Astrocyte (in vitro differentiated cells and primary cell): ENCODE measurements around the gene RGS17. TPM values are rescaled to one million over a fixed set of nuclear protein-coding genes. Genes with fewer than 3 reads are reported as not detected.

Source experiments
- DNase-seq: peaks from one replicate; pipeline ENCODE4 v3.0.0-alpha.2; 2010; ENCODE audit warnings: low read depth
- FAIRE-seq: peaks from 2 replicates; lab custom pipeline; 2011; peaks lifted over from hg19 to GRCh38; lab: Jason Lieb, UNC
- H2AFZ ChIP-seq: 2 replicates; pipeline ENCODE4 v1.6.0; 2012; ENCODE audit warnings: low read depth, low read length, inconsistent platforms
- H3K27ac ChIP-seq: 2 replicates; pipeline ENCODE4 v1.5.1; 2011; ENCODE audit warnings: low read depth, low read length, inconsistent platforms
- H3K27me3 ChIP-seq: 2 replicates; pipeline ENCODE4 v1.6.0; 2011; ENCODE audit warnings: low read length, inconsistent platforms; ENCODE audit not compliant: insufficient read depth
- H3K36me3 ChIP-seq: 2 replicates; pipeline ENCODE4 v1.5.1; 2011; ENCODE audit warnings: low read length, inconsistent platforms; ENCODE audit not compliant: insufficient read depth
- H3K4me1 ChIP-seq: 2 replicates; pipeline ENCODE4 v1.5.1; 2011; ENCODE audit warnings: low read length, inconsistent platforms; ENCODE audit not compliant: insufficient read depth
- H3K4me2 ChIP-seq: 2 replicates; pipeline ENCODE4 v1.6.0; 2012; ENCODE audit warnings: low read length, inconsistent platforms
- H3K4me3 ChIP-seq: 2 replicates; pipeline ENCODE4 v1.5.1; 2011; ENCODE audit warnings: low read depth, mild to moderate bottlenecking, low read length, inconsistent platforms; ENCODE audit not compliant: insufficient read depth
- H3K79me2 ChIP-seq: 2 replicates; pipeline ENCODE4 v1.6.0; 2012; ENCODE audit warnings: mild to moderate bottlenecking, low read length, inconsistent platforms; ENCODE audit not compliant: insufficient read depth
- H3K9ac ChIP-seq: 2 replicates; pipeline ENCODE4 v1.6.0; 2012; ENCODE audit warnings: mild to moderate bottlenecking, low read length, inconsistent platforms
- H3K9me3 ChIP-seq: 2 replicates; pipeline ENCODE4 v1.5.1; 2012; ENCODE audit warnings: low read depth, mild to moderate bottlenecking, low read length, inconsistent platforms; ENCODE audit not compliant: insufficient read depth
- H4K20me1 ChIP-seq: 2 replicates; pipeline ENCODE4 v1.6.0; 2012; ENCODE audit warnings: low read length, inconsistent platforms; ENCODE audit not compliant: insufficient read depth
- H3K27ac Mint-ChIP-seq: one replicate; pipeline ENCODE4 v1.8.0; 2021; ENCODE audit warnings: mild to moderate bottlenecking, mixed read lengths; ENCODE audit not compliant: unreplicated experiment
- H3K27me3 Mint-ChIP-seq: one replicate; pipeline ENCODE4 v1.8.0; 2021; ENCODE audit warnings: low read depth, mixed read lengths; ENCODE audit not compliant: unreplicated experiment
- H3K36me3 Mint-ChIP-seq: one replicate; pipeline ENCODE4 v1.8.0; 2021; ENCODE audit warnings: low read depth, mixed read lengths; ENCODE audit not compliant: unreplicated experiment
- H3K4me1 Mint-ChIP-seq: one replicate; pipeline ENCODE4 v1.8.0; 2021; ENCODE audit warnings: low read depth, mixed read lengths; ENCODE audit not compliant: unreplicated experiment
- H3K4me3 Mint-ChIP-seq: one replicate; pipeline ENCODE4 v1.8.0; 2021; ENCODE audit warnings: mild to moderate bottlenecking, moderate library complexity, mixed read lengths; ENCODE audit not compliant: unreplicated experiment
- H3K9me3 Mint-ChIP-seq: one replicate; pipeline ENCODE4 v1.8.0; 2021; ENCODE audit warnings: mild to moderate bottlenecking, mixed read lengths; ENCODE audit not compliant: unreplicated experiment
- CTCF ChIP-seq: IDR thresholded peaks from 2 replicates; pipeline ENCODE4 v1.5.1; 2011; ENCODE audit warnings: low read depth, mild to moderate bottlenecking, inconsistent platforms, low read length, moderate library complexity; ENCODE audit not compliant: insufficient read depth
- EZH2 ChIP-seq: IDR thresholded peaks from 2 replicates; pipeline ENCODE4 v1.6.1; 2012; ENCODE audit warnings: mild to moderate bottlenecking, low read length, inconsistent platforms; ENCODE audit not compliant: insufficient read depth
- total RNA-seq: library from RNA; stranded (reverse); gene quantifications from 2 replicates; pipeline ENCODE4 v1.2.1, GENCODE V29; 2021

Gene RGS17
- total RNA-seq, 1 donor from 2014 or later: 3.4 TPM

GRCh38 chr6:153096031-153096430 lies 35.1 kb downstream of the RGS17 start:
- Mint-ChIP-seq H3K4me1 (peaks cover 21% of the 10 kb centered on the region), H3K27me3 (no peaks in the 10 kb centered on the region), H3K9me3 (no peaks in the 10 kb centered on the region), H3K36me3 (no peaks in the 10 kb centered on the region), H3K27ac (no peak overlapping the region), H3K4me3 (no peak overlapping the region)
- H3K9ac ChIP-seq: no peak overlapping the region
- no peaks in the 10 kb centered on the region for H3K79me2 ChIP-seq
- no peaks in the 10 kb centered on the region for H3K27me3 ChIP-seq
- peak; percentile 20 for DNase-seq
- peaks cover 16% of the 10 kb centered on the region for H3K4me1 ChIP-seq
- no peak overlapping the region for H2AFZ ChIP-seq
- H3K4me2 ChIP-seq: no peak overlapping the region
- H3K9me3 ChIP-seq: no peaks in the 10 kb centered on the region
- no peak overlapping the region for H3K27ac ChIP-seq
- no peaks in the 10 kb centered on the region for H4K20me1 ChIP-seq
- TF ChIP-seq CTCF: no peak
- TF ChIP-seq EZH2: no peak
- H3K36me3 ChIP-seq: no peaks in the 10 kb centered on the region
- no peak for FAIRE-seq
- no peak overlapping the region for H3K4me3 ChIP-seq

GRCh38 chr6:153092082-153093013 lies 38.7 kb downstream of the RGS17 start:
- peak overlapping the region; percentile 46 for H3K9ac ChIP-seq
- peak overlapping the region; percentile 58 for H3K27ac ChIP-seq
- H3K9me3 Mint-ChIP-seq: no peaks in the 10 kb centered on the region
- H3K27me3 ChIP-seq: no peaks in the 10 kb centered on the region
- H3K4me1 ChIP-seq: peaks cover 29% of the 10 kb centered on the region
- no peaks in the 10 kb centered on the region for H3K36me3 ChIP-seq
- H3K9me3 ChIP-seq: no peaks in the 10 kb centered on the region
- H3K4me3 ChIP-seq: peak overlapping the region; percentile 27
- TF ChIP-seq CTCF (no peak), EZH2 (no peak)
- peak overlapping the region; percentile 34 for H2AFZ ChIP-seq
- H4K20me1 ChIP-seq: no peaks in the 10 kb centered on the region
- H3K4me3 Mint-ChIP-seq: no peak overlapping the region
- FAIRE-seq (peak; percentile 79), DNase-seq (peak; percentile 84)
- peak overlapping the region; percentile 78 for H3K4me2 ChIP-seq
- peak overlapping the region; percentile 72 for H3K27ac Mint-ChIP-seq
- H3K4me1 Mint-ChIP-seq: peaks cover 33% of the 10 kb centered on the region
- no peaks in the 10 kb centered on the region for H3K27me3 Mint-ChIP-seq
- no peaks in the 10 kb centered on the region for H3K79me2 ChIP-seq
- no peaks in the 10 kb centered on the region for H3K36me3 Mint-ChIP-seq
